Measurements from ENCODE around the gene IGF1R. TPM values are rescaled to one million over a fixed set of nuclear protein-coding genes. Genes with fewer than 3 reads are reported as not detected.

The IGF1R gene
- total and polyA plus RNA-seq, 2 of the 13 experiments (the other 11 are each of a cell fraction or from before 2014, with no cell fraction given), result 15.9 to 18.4 TPM

GRCh38 chr15:98909968-98910885 lies 261.9 kb downstream of the IGF1R start (continued):
- TF ChIP-seq ZBTB49 (CRISPR knock-in tag; IDR thresholded peaks at IDR 0.05; ENCODE audit: borderline replicate concordance), result no peak
- TF ChIP-seq HNRNPLL (IDR thresholded peaks at IDR 0.05; ENCODE audit: low read depth, low read length, poor library complexity, severe bottlenecking), result no peak
- TF ChIP-seq HBP1 (CRISPR knock-in tag; IDR thresholded peaks at IDR 0.05; ENCODE audit: low read depth), result no peak
- no peak for TF ChIP-seq ZNF713 (CRISPR knock-in tag; IDR thresholded peaks at IDR 0.05)
- no peak for TF ChIP-seq ZSCAN25 (CRISPR knock-in tag; IDR thresholded peaks at IDR 0.05)
- TF ChIP-seq WIZ (CRISPR knock-in tag; IDR thresholded peaks at IDR 0.05), result no peak

DNA sequence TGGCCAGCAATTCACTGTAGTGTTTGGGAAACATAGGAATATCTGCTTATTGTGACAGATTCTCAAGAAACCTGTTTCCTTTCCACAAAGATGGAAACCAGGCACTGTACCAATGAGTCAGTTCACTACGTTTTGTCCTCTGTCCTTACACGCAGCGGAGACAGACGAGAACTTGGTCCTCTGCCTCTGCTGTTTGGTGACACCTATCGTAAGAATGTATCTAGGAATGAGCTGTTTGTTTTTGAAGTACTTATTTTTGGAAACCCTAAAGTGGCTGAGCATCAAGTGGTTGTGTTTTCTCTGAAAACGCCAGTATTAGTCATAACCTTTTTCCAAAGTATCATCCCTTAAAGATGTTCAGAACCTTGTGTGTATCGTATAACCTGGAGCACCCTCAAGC lies 266.3 kb downstream of the IGF1R start:
- no peaks in the 10 kb centered on the region for H3K79me2 ChIP-seq (ENCODE audit: insufficient read depth, low read length)
- BruUV-seq (replicated peaks), result TSS peak; percentile 14
- ATAC-seq (no peak), DNase-seq (ENCODE audit: low spot score) (no peak), FAIRE-seq (no peak)
- no peak overlapping the region for H3K9ac ChIP-seq (ENCODE audit: insufficient read depth, low read depth, low read length)
- H3K9me3 ChIP-seq (ENCODE audit: low read length), result no peaks in the 10 kb centered on the region
- H3K4me2 ChIP-seq (ENCODE audit: low read depth, low read length), result no peak overlapping the region
- H4K20me1 ChIP-seq (ENCODE audit: insufficient read depth, low read length), result no peaks in the 10 kb centered on the region
- 94% methylated on average over 7 of the region's 7 CpGs for WGBS (ENCODE audit: low lambda C conversion rate)
- intact Hi-C loops (cut with micrococcal nuclease; ENCODE audit: unreplicated experiment) (no loop called here), in situ Hi-C loops (cut with HindIII; ENCODE audit: extremely low pct_ligation_motif_present, low pct_unique_long_range_greater_than_20kb) (no loop called here)
- no peak overlapping the region for H3K27ac ChIP-seq (ENCODE audit: extremely low read length, insufficient read depth, low read length)
- H2AFZ ChIP-seq (ENCODE audit: low read length), result no peak overlapping the region
- no peak for TF ChIP-seq SMAD9 (CRISPR knock-in tag; IDR thresholded peaks at IDR 0.05)
- no peak for TF ChIP-seq REXO4 (CRISPR knock-in tag; IDR thresholded peaks at IDR 0.05; ENCODE audit: borderline replicate concordance)
- TF ChIP-seq ZNF713 (CRISPR knock-in tag; IDR thresholded peaks at IDR 0.05), result no peak
- no peak for TF ChIP-seq ADNP (CRISPR knock-in tag; IDR thresholded peaks at IDR 0.05)
- H3K36me3 ChIP-seq (replicated peaks in 1 of 2; ENCODE audit: control insufficient read depth in 1 of 2, insufficient read depth in 2 of 2, low read length in 2 of 2), result peaks cover 48 to 82% of the 10 kb centered on the region in 2 experiments
- POLR2A ChIA-PET, result no interaction called here
- CTCF ChIA-PET (ENCODE audit: low intra/inter-chr PET ratio, low total read pairs), result no interaction called here
- H3K4me1 ChIP-seq (ENCODE audit: insufficient read depth, low read length), result no peaks in the 10 kb centered on the region
- no peaks in the 10 kb centered on the region for H3K27me3 ChIP-seq (ENCODE audit: control insufficient read depth in 1 of 2, insufficient read depth in 2 of 2, low read length in 2 of 2)
- H3K4me3 ChIP-seq (replicated peaks in 1 of 3; ENCODE audit: insufficient read depth in 1 of 3, low read depth in 2 of 3, low read length in 3 of 3), result no peak overlapping the region
